ENCODE data around the gene KCNE5. TPM values are rescaled to one million over a fixed set of nuclear protein-coding genes. Genes with fewer than 3 reads are reported as not detected.
"Not testable (repeated sequence)": the region's sequence is repeated elsewhere in the genome, so short reads cannot be mapped to it uniquely, and the experiment has no call there.

The KCNE5 gene
- total RNA-seq, 1 donor from 2014 or later, result 33.6 TPM

DNA sequence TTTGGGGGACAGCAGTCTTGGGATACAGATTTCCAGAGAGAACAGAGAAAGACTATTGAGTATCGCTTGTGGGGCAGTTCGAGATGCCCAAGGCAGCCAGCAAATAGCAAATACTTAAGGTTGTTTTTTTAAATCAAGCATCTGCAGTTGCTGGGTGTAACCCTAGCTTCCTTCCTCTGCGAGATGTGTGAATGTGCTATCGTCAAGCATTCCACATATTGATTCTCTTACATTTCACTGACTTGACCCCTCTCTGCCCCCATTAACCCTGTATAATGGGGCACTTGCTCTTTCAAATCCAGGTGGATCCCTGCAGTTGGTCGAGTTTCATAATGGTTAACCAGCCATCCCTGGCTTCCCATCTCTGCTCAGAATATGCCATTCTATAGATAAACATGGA, 23.5 kb downstream of the KCNE5 start:
- peak; percentile 2 for DNase-seq

DNA sequence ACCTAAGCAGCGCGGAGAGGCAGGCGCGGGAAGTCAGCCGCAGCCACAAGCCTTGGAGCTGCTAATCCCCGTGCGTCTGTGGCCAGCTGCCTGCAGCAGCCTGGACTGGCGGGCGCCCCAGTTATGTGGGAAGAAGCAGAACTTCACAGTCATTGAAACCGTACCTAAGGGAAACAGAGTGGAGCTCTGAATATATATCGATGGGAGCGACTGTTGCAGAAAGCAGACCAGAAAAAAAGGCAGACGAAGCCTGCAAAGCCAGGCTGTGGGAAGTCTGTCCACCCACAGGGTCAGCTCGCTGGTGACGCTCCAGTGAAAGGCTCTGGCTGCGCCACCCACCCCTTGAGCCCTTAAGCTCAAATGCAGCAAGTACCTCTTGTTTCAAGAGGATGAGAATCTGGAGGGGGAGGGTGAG, 24.7 kb downstream of the KCNE5 start:
- peak; percentile 69 for DNase-seq

DNA sequence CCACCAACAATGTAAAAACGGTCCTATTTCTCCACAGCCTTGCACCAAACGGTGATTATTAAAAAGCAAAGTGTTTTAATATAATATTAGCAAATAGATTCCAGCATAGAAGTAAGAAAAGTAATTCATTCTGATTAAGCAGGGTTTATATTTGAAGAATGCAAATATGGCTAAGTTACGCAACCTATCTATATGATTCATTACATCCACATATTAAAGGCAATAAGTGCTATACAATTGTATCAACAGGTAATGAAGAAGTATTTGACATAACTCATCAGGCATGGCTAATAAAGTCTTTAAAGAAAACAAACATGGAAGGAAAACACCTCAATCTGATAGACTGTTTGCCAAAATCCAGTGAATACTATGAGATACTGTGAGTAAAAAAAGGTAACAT, 29.0 kb downstream of the KCNE5 start:
- DNase-seq, result no peak

DNA sequence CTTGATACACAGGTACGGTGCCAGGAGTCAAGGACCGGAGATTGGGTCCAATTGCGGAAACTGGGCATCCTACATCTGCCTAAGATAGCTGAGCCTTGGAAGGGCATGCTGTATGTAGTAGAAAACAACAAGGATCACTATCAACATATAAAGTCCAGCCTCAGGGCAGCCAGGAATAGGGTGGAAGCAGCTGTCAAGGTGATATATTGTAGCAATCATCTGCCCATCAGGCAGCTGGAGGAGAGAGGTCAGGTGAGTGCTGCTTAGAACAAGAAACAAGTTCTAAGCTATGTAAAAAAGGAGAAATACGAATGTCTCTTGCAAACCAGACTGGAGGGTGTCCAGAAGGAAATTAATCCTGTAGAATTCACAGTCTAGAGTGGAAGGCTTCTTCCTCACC, 34.8 kb downstream of the KCNE5 start:
- no peak for DNase-seq

DNA sequence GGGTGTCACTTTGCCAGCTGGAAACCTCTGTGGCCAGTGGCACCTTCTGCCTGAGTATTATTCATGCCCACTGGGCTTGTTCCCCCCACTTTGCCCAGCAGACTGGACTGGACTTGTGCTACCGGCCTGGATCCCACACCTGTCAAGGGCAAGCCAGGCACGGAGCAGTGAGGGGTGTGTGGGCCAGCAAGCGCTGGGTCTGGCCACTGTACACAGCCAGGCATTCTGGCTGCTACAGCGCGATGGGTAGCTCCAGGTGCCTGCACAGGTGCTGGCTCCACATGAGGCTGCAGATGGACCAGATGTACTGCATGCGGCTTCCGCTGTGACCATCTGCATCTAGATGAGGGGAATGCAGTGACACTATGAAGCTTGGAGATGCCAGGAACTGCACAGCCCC, 39.5 kb downstream of the KCNE5 start:
- no peak for DNase-seq

DNA sequence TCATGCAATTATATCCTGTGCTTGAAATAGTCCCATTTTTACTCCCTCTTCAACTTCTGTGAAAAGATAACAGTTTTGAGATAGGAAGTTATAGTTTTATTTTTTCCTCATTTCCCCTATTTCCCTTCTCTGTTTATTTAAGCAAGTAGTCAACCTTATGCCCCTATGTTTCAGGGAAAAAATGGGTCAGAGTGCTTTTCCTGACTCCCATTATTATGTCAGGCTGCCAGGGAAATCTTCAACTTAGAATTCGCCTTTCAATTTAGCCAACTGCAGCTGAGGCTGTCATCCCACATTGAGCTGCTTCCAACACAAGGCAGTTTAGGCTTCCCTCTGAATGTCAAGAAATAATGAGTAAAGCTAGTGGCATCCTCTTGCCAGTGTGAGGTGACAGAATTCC, 46.1 kb downstream of the KCNE5 start:
- DNase-seq, result no peak

DNA sequence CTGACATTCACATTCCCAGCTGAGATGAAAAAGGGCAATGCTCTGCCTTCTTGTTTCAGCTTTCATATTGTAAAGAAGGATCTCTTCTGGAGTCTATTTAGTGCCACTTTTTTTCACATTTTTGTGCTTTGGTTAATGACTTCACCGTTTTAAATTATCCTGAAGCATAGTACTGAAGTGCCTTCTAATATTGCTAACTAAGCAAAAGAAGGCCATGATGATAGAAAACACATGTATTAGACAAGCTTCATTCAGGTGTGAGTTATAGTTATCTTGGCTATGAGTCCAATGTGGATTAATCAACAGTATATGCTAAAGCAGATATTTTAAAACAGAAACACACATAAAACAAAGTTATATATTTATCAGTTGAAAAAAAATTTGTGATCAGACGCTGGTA, 47.9 kb downstream of the KCNE5 start:
- DNase-seq, result no peak

DNA sequence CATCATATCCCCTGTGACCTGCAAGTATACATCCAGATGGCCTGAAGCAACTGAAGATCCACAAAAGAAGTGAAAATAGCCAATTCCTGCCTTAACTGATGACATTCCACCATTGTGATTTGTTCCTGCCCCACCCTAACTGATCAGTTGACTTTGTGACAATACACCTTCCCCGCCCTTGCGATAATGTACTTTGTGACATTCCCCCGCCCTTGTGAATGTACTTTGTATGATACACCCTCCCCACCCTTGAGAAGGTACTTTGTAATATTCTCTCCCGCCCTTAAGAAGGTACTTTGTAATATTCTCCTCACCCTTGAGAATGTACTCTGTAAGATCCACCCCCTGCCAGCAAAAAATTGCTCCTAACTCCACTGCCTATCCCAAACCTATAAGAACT, 48.9 kb downstream of the KCNE5 start:
- DNase-seq, result not testable (repeated sequence)

Small RNA genes within 50 kb of the gene (small RNA-seq; reads per million reads assigned to genes)
- gene AL118496.2 (ENCODE audit: low replicate concordance), result not detected

Other genes with a start within 250 kb of the KCNE5 start
- gene GUCY2F, start 143.1 kb downstream of the KCNE5 start, total RNA-seq, result not detected
- 11.1 TPM for gene NXT2, start 88.3 kb downstream of the KCNE5 start, total RNA-seq
- gene ACSL4, start 108.1 kb upstream of the KCNE5 start, total RNA-seq, result 38.1 TPM